ENCODE results near the gene IGFBPL1.
"Not testable (repeated sequence)": the region's sequence is repeated elsewhere in the genome, so short reads cannot be mapped to it uniquely, and the experiment has no call there.

Gene IGFBPL1, protein sequence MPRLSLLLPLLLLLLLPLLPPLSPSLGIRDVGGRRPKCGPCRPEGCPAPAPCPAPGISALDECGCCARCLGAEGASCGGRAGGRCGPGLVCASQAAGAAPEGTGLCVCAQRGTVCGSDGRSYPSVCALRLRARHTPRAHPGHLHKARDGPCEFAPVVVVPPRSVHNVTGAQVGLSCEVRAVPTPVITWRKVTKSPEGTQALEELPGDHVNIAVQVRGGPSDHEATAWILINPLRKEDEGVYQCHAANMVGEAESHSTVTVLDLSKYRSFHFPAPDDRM

GRCh38 chr9:38423973-38424843 lies at the start of gene IGFBPL1:
TSS of gene IGFBPL1 (minus strand) at chr9:38424454. CDS start at chr9:38424424, 30 bp downstream.
- DNase-seq (ENCODE audit: low spot score in 2 of 2) = no peak
- no peaks in the 10 kb centered on the region for H3K36me3 Mint-ChIP-seq
- H3K9me3 Mint-ChIP-seq = no peaks in the 10 kb centered on the region
- H3K27ac Mint-ChIP-seq = no peak within 1 kb of the TSS
- no peaks in the 10 kb centered on the region for H3K4me1 Mint-ChIP-seq
- peak; percentile 41 for ATAC-seq
- H3K4me3 Mint-ChIP-seq = peak within 1 kb of the TSS; percentile 3

GRCh38 chr9:38472583-38473249 lies 48.5 kb upstream of the IGFBPL1 start:
- not testable (repeated sequence) for H3K4me3 Mint-ChIP-seq; ATAC-seq; DNase-seq (ENCODE audit: low spot score in 2 of 2)

DNA sequence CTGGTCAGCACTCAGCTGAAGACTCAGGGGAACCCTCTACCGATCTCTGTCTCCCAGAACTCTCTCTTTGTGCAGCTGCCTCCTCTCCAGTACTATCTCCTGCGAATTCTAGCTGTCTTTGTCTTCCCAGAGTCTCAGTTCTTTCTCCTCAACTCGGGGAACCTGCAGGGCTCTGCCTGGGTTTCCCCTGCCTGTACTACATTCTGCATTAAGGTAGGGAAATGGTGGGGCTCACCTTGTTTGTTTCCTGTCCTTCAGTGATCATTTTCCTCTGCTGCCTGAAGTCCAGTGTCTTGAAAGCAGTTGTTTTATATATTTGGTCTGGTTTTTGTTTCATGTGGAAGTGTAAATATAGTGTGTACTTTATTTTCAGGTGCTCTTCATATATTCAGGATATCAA lies 43.1 kb upstream of the IGFBPL1 start:
- Mint-ChIP-seq H3K9me3 (peaks cover 3% of the 10 kb centered on the region), H3K27ac (no peak overlapping the region), H3K36me3 (no peaks in the 10 kb centered on the region), H3K4me1 (no peaks in the 10 kb centered on the region), H3K4me3 (no peak overlapping the region)
- ATAC-seq = no peak
- no peak for DNase-seq (ENCODE audit: low spot score in 2 of 2)

More at GRCh38 chr9:38472583-38473249, 48.5 kb upstream of the IGFBPL1 start:
- not testable (repeated sequence) for H3K36me3 Mint-ChIP-seq, H3K4me1 Mint-ChIP-seq, H3K9me3 Mint-ChIP-seq, H3K27ac Mint-ChIP-seq

GRCh38 chr9:38453835-38454234 lies 29.6 kb upstream of the IGFBPL1 start:
- no peaks in the 10 kb centered on the region for H3K36me3 Mint-ChIP-seq
- ATAC-seq (no peak), DNase-seq (ENCODE audit: low spot score in 2 of 2) (no peak)
- H3K4me1 Mint-ChIP-seq = no peaks in the 10 kb centered on the region
- H3K27ac Mint-ChIP-seq = no peak overlapping the region
- peaks cover 5% of the 10 kb centered on the region for H3K9me3 Mint-ChIP-seq
- no peak overlapping the region for H3K4me3 Mint-ChIP-seq

- Mint-ChIP-seq H3K4me1 (no peaks in the 10 kb centered on the region), H3K27ac (no peak overlapping the region), H3K9me3 (peaks cover 5% of the 10 kb centered on the region), H3K4me3 (no peak overlapping the region), H3K36me3 (no peaks in the 10 kb centered on the region)
- DNase-seq (ENCODE audit: low spot score in 2 of 2) = no peak
- ATAC-seq = no peak
Measured at GRCh38 chr9:38451162-38451561, 26.9 kb upstream of the IGFBPL1 start.

GRCh38 chr9:38447703-38448102 lies 23.4 kb upstream of the IGFBPL1 start:
- Mint-ChIP-seq H3K4me1 (no peaks in the 10 kb centered on the region), H3K4me3 (no peak overlapping the region), H3K36me3 (no peaks in the 10 kb centered on the region), H3K27ac (no peak overlapping the region), H3K9me3 (peaks cover 5% of the 10 kb centered on the region)
- no peak for ATAC-seq
- no peak for DNase-seq (ENCODE audit: low spot score in 2 of 2)

- H3K27ac Mint-ChIP-seq = no peak overlapping the region
- H3K4me1 Mint-ChIP-seq = no peaks in the 10 kb centered on the region
- DNase-seq (ENCODE audit: low spot score in 2 of 2) = peak in 1 of 2 donors; percentile 38
- no peaks in the 10 kb centered on the region for H3K36me3 Mint-ChIP-seq
- ATAC-seq = no peak
- H3K4me3 Mint-ChIP-seq = no peak overlapping the region
- no peaks in the 10 kb centered on the region for H3K9me3 Mint-ChIP-seq
Measured at GRCh38 chr9:38445154-38446043, 21.1 kb upstream of the IGFBPL1 start.

GRCh38 chr9:38443597-38443996 lies 19.3 kb upstream of the IGFBPL1 start:
- Mint-ChIP-seq H3K9me3 (no peaks in the 10 kb centered on the region), H3K4me3 (no peak overlapping the region), H3K36me3 (no peaks in the 10 kb centered on the region), H3K4me1 (no peaks in the 10 kb centered on the region), H3K27ac (no peak overlapping the region)
- DNase-seq (ENCODE audit: low spot score in 2 of 2) (no peak), ATAC-seq (no peak)

DNA sequence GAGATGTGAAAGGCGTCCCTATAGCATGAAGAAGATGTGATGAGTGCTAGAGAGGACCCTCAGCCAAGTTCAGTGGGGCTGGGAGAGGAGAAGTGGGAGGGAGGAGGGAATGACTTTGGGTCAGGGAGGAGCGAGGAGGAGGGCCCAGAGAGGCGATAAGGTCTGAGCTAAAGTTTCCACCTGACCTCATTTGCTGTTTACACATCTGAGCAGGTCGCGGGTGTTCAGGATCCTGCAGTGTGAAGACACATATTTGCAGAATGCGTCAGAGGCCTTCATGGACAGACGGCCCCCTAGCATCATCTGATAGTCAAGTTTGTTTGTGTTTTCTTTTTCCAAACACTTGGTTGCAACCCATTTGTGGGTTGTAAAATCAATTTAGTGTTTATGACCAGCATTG lies 18.9 kb upstream of the IGFBPL1 start:
- Mint-ChIP-seq H3K4me3 (no peak overlapping the region), H3K36me3 (no peaks in the 10 kb centered on the region), H3K4me1 (no peaks in the 10 kb centered on the region), H3K9me3 (no peaks in the 10 kb centered on the region), H3K27ac (no peak overlapping the region)
- DNase-seq (ENCODE audit: low spot score in 2 of 2) (no peak), ATAC-seq (no peak)

DNA sequence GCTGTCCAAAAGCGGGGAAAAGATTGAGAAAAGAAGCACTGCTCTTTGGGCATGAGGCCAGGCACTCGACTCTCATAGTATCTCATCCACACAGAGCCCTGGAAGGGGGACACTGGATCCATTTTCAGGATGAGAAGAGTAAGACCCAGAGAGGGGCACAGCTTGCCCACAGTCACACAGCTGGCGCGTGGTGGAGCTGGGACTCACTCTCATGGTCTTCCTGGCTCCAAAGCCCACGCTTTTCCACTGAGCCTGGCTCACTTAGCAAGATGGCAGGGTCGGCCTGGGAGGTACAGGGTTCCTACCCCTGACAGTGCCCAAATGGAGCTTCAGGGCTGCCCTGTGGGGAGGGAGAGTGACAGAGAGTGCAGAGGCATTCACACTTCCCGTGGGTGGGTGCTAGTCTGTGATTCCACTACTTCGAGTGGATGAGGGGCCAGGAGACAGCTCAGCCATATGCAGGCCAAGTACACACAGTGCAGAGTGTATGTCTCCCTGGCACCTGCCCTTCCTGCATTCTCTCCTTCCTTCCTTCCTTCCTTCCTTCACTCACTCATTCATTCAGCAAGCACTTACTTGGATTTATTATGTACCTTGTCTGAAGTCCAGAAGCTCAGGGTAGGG lies 18.3 kb upstream of the IGFBPL1 start:
- Mint-ChIP-seq H3K4me1 (no peaks in the 10 kb centered on the region), H3K36me3 (no peaks in the 10 kb centered on the region), H3K4me3 (no peak overlapping the region), H3K9me3 (no peaks in the 10 kb centered on the region), H3K27ac (no peak overlapping the region)
- DNase-seq (ENCODE audit: low spot score in 2 of 2) (no peak), ATAC-seq (peak; percentile 16)

GRCh38 chr9:38441347-38442085 lies 17.3 kb upstream of the IGFBPL1 start:
- H3K27ac Mint-ChIP-seq = no peak overlapping the region
- no peaks in the 10 kb centered on the region for H3K4me1 Mint-ChIP-seq
- DNase-seq (ENCODE audit: low spot score in 2 of 2) (peak in 1 of 2 donors; percentile 17), ATAC-seq (no peak)
- H3K9me3 Mint-ChIP-seq = no peaks in the 10 kb centered on the region
- no peak overlapping the region for H3K4me3 Mint-ChIP-seq
- H3K36me3 Mint-ChIP-seq = no peaks in the 10 kb centered on the region

GRCh38 chr9:38440516-38440915 lies 16.3 kb upstream of the IGFBPL1 start:
- no peak overlapping the region for H3K27ac Mint-ChIP-seq
- no peak for DNase-seq (ENCODE audit: low spot score in 2 of 2)

DNA sequence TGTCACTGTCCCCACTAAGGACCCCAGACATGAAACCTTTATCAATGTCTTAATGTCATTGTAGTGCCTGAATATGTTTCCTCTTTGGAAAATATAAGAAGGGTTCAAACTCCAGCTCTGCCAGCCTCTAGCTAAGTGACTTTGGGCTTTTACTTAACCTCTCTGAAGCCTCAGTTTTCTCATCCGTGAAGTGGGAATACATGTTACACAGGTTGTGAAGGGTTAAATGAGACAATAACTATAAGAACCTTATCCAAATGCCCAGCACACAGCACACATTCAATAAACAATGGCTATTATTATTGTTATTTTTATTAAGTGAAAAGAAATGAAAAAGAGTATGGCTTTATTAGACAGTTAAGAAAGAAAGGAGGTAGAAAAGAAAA lies 15.7 kb upstream of the IGFBPL1 start:
- no peaks in the 10 kb centered on the region for H3K4me1 Mint-ChIP-seq
- ATAC-seq (no peak), DNase-seq (ENCODE audit: low spot score in 2 of 2) (no peak)
- no peak overlapping the region for H3K4me3 Mint-ChIP-seq
- H3K27ac Mint-ChIP-seq = no peak overlapping the region
- no peaks in the 10 kb centered on the region for H3K36me3 Mint-ChIP-seq
- H3K9me3 Mint-ChIP-seq = no peaks in the 10 kb centered on the region

More at GRCh38 chr9:38440516-38440915, 16.3 kb upstream of the IGFBPL1 start:
- Mint-ChIP-seq H3K4me3 (no peak overlapping the region), H3K4me1 (no peaks in the 10 kb centered on the region), H3K36me3 (no peaks in the 10 kb centered on the region), H3K9me3 (no peaks in the 10 kb centered on the region)
- no peak for ATAC-seq

All from stimulated activated effector memory CD8-positive, alpha-beta T cell treated with anti-CD3 and anti-CD28 coated beads, Interleukin-12 subunit alpha, Interleukin-12 subunit beta, amount 100 ng/mL, for 72 hours (primary cell).